K562 (cell line): ENCODE data around the gene NET1. TPM values are rescaled to one million over a fixed set of nuclear protein-coding genes. Genes with fewer than 3 reads are reported as not detected.

Source experiments
- ATAC-seq: fragments of 200-7000 bp; cut with Tn5 transposase; 3 replicates; pipeline ENCODE4 v1.9.1; 2020; ENCODE audit warnings: moderate library complexity
- BruUV-seq: library from RNA; stranded (reverse); fragments of 400-500 nt; replicated peaks from 2 replicates; lab custom pipeline; 2021; lab: Mats Ljungman, UMichigan
- CTCF ChIA-PET: fragments of 300-600 bp; formaldehyde crosslinking; extraction: SDS; loops from one replicate; lab custom pipeline; 2021; ENCODE audit warnings: low intra/inter-chr PET ratio; lab: Yijun Ruan, JAX
- POLR2A ChIA-PET: fragments of 300-600, 350-650 bp; sonication (Branson Sonifier 250); formaldehyde crosslinking; extraction: SDS; loops from one replicate; lab custom pipeline; 2021; ENCODE audit warnings: antibody characterized with exemption, inconsistent platforms; lab: Yijun Ruan, JAX
- DNase-seq, 4 experiments: peaks; one replicate each; pipeline versions ENCODE4 v3.0.0 to v3.0.0-alpha.2; 2011 to 2018; ENCODE audit warnings: low spot score in 3 of 4, mixed read lengths in 3 of 4; ENCODE audit errors: extremely low read depth in 1 of 4
- FAIRE-seq: peaks from 2 replicates; lab custom pipeline; 2011; peaks lifted over from hg19 to GRCh38; lab: Jason Lieb, UNC
- H2AFZ ChIP-seq: 2 replicates; pipeline ENCODE4 v1.6.0; 2011; ENCODE audit warnings: low read depth, low read length, control low read depth, inconsistent platforms
- H3K27ac ChIP-seq: fragments of 200-600 bp; 3 replicates; pipeline ENCODE4 v1.8.0; 2011; ENCODE audit warnings: low read depth, mild to moderate bottlenecking, control low read depth, inconsistent platforms, low read length, moderate library complexity, mixed read lengths; ENCODE audit errors: extremely low read depth
- H3K27me3 ChIP-seq, 2 experiments: fragments of 300-600 bp in 1 of 2; 2 replicates in 1 of 2; 3 replicates in 1 of 2; pipeline versions ENCODE4 v1.6.0 to v1.8.0; 2011; ENCODE audit warnings: inconsistent platforms in 2 of 2, low read length in 2 of 2, mild to moderate bottlenecking in 1 of 2, mixed read lengths in 1 of 2, moderate library complexity in 1 of 2; ENCODE audit not compliant: control insufficient read depth in 2 of 2, insufficient read depth in 2 of 2
- H3K36me3 ChIP-seq: fragments of 300-600 bp; 3 replicates; pipeline ENCODE4 v1.8.0; 2011; ENCODE audit warnings: mild to moderate bottlenecking, low read length, inconsistent platforms; ENCODE audit not compliant: control insufficient read depth, insufficient read depth
- H3K4me1 ChIP-seq, 2 experiments: fragments of 200-600 bp in 1 of 2; replicated peaks in 1 of 2; 2 replicates in 1 of 2; 3 replicates in 1 of 2; pipeline versions ENCODE4 v1.5.1 to v1.8.0; 2011; ENCODE audit warnings: inconsistent platforms in 2 of 2, low read length in 2 of 2, mild to moderate bottlenecking in 1 of 2, mixed read lengths in 1 of 2, moderate library complexity in 1 of 2; ENCODE audit not compliant: control insufficient read depth in 2 of 2, insufficient read depth in 2 of 2
- H3K4me2 ChIP-seq: 2 replicates; pipeline ENCODE4 v1.6.1; 2011; ENCODE audit warnings: low read length, control low read depth, inconsistent platforms, mixed read lengths; ENCODE audit not compliant: insufficient read depth
- H3K4me3 ChIP-seq: fragments of 200-600 bp; sonication (generic), shearing (Covaris generic); 2 replicates; pipeline ENCODE4 v1.5.1; 2016; ENCODE audit warnings: control low read depth, inconsistent platforms
- H3K79me2 ChIP-seq: fragments of 200-600 bp; 3 replicates; pipeline ENCODE4 v1.8.0; 2011; ENCODE audit warnings: low read length, inconsistent platforms; ENCODE audit not compliant: control insufficient read depth, insufficient read depth
- H3K9ac ChIP-seq, 2 experiments: 2 replicates each; pipeline versions ENCODE4 v1.6.0 to v1.6.1; 2011; ENCODE audit warnings: low read depth in 2 of 2, low read length in 2 of 2, control low read depth in 1 of 2, inconsistent platforms in 1 of 2, mild to moderate bottlenecking in 1 of 2, mixed read lengths in 1 of 2; ENCODE audit not compliant: insufficient read depth in 1 of 2
- H3K9me1 ChIP-seq: one replicate; pipeline ENCODE4 v1.6.0; 2011; ENCODE audit warnings: inconsistent platforms, mild to moderate bottlenecking, low read length, moderate library complexity; ENCODE audit not compliant: control insufficient read depth, insufficient read depth
- H3K9me3 ChIP-seq: replicated peaks from 2 replicates; pipeline ENCODE4 v1.5.1; 2011; ENCODE audit warnings: low read depth, low read length, inconsistent platforms; ENCODE audit not compliant: control insufficient read depth, insufficient read depth
- H4K20me1 ChIP-seq: replicated peaks from 2 replicates; pipeline ENCODE4 v1.6.1; 2011; ENCODE audit warnings: low read length, inconsistent platforms, mixed read lengths; ENCODE audit not compliant: control insufficient read depth, insufficient read depth
- CC2D1A ChIP-seq: fragments of 450-650 bp; IDR thresholded peaks from 2 replicates; pipeline ENCODE4 v1.6.1; 2017; ENCODE audit warnings: mild to moderate bottlenecking
- CHAMP1 ChIP-seq: fragments of 450-650 bp; IDR thresholded peaks from 2 replicates; pipeline ENCODE4 v1.6.1; 2016; ENCODE audit warnings: mild to moderate bottlenecking
- DEAF1 ChIP-seq: fragments of 450-650 bp; formaldehyde crosslinking; IDR thresholded peaks from 2 replicates; pipeline ENCODE4 v1.4.0; 2020; ENCODE audit warnings: mild to moderate bottlenecking, moderate library complexity
- TRIM28 ChIP-seq: fragments of 450-650 bp; IDR thresholded peaks from 2 replicates; pipeline ENCODE4 v1.6.1; 2017
- ZNF592 ChIP-seq: fragments of 450-650 bp; IDR thresholded peaks from 2 replicates; pipeline ENCODE4 v1.6.1; 2017; ENCODE audit warnings: antibody characterized with exemption, mild to moderate bottlenecking
- WGBS: fragments of 100-300 bp; shearing (Covaris generic); methylation state at CpG from one replicate; pipeline ENCODE4 v1.1.6; 2016; ENCODE audit warnings: low coverage, mixed read lengths; ENCODE audit not compliant: insufficient coverage; ENCODE audit errors: missing lambda C conversion rate; 5-methylcytosine and 5-hydroxymethylcytosine counted together
- in situ Hi-C: fragments of 300-500 bp; cut with MboI; formaldehyde crosslinking; loops from 4 replicates; pipeline ENCODE4 v1.15.0; 2018; ENCODE audit warnings: inconsistent platforms, mixed read lengths
- intact Hi-C: fragments of 100-400 bp; cut with micrococcal nuclease; formaldehyde crosslinking; loops from 2 replicates; pipeline ENCODE4 v1.14.2; 2022
- polyA plus RNA-seq, 8 experiments: library from polyadenylated mRNA; depleted of rRNA in 4 of 8; stranded (reverse) in 5 of 8; unstranded in 3 of 8; fragments of >200 nt; fragmentation: Nextera tagmentation in 2 of 8; fragmentation: Illumina TruSeq in 1 of 8; extraction: Ambion mirVana in 2 of 8; extraction: Trizol in 1 of 8; gene quantifications; 2 replicates each; pipeline versions ENCODE4 v1.2.1 to v1.2.3, GENCODE V29; 2011 to 2014; ENCODE audit warnings: inconsistent platforms in 1 of 8, missing spikeins in 1 of 8
- total RNA-seq, 7 experiments: library from RNA; depleted of rRNA in 6 of 7; stranded (reverse); fragments of >200 nt in 6 of 7; fragmentation: Illumina TruSeq in 2 of 7; extraction: Trizol in 2 of 7; gene quantifications; 2 replicates each; pipeline versions ENCODE4 v1.2.1 to v1.2.3, GENCODE V29; 2011 to 2021; ENCODE audit warnings: low replicate concordance in 1 of 7

NET1 gene
- total and polyA plus RNA-seq, 9 of the 15 experiments (the other 6 are each of a cell fraction or from before 2014, with no cell fraction given) = 47.4 to 258 (median 106) TPM

- Histone ChIP-seq H3K9me3 (no peaks in the 10 kb centered on the region), H3K9me1 (no peaks in the 10 kb centered on the region), H3K36me3 (peaks cover 59% of the 10 kb centered on the region), H3K27me3 (no peaks in the 10 kb centered on the region), H3K9ac (no peak overlapping the region), H4K20me1 (0 out of 2 replicates have a peak, but pooled peaks cover 3% of the 10 kb centered on the region), H3K4me2 (no peak overlapping the region), H3K4me1 (peaks cover 0 to 7% of the 10 kb centered on the region in 2 experiments; a peak in 2 of 5 replicates), H3K4me3 (no peak overlapping the region), H3K79me2 (peaks cover 63% of the 10 kb centered on the region), H3K27ac (peak overlapping the region; percentile 31; the same call in 1 of the 3 replicates), H2AFZ (no peak overlapping the region)
- peak; percentile 92 for ATAC-seq
- intact Hi-C loops = loop anchor here (5.0 to 10.0 kb wide), 5 partner anchors 52 to 617 kb away; no protein-coding TSS in a partner anchor
- CTCF ChIA-PET = interaction anchor here (0.6 to 3.6 kb wide), 4 partner anchors 90 to 716 kb away, joined by 3 to 39 read pairs (median 17); no protein-coding TSS in a partner anchor
- DNase-seq = peak; percentile 27 to 60 (median 32)
- BruUV-seq = no TSS peak
- peak; percentile 79 for FAIRE-seq
- WGBS = 33% methylated on average over 3 of the region's 3 CpGs
- in situ Hi-C loops = no loop called here
- POLR2A ChIA-PET = interaction anchor here (0.7 to 2.2 kb wide), 6 partner anchors 8 to 584 kb away, joined by 3 to 11 read pairs (median 4); partner anchors contain the start of gene NET1
- TF ChIP-seq CC2D1A = peak; percentile 17; the same call in 1 of the 2 replicates
- 0 out of 2 replicates have a peak, but pooled peaks have one; percentile 21 for TF ChIP-seq ZNF592
- peak; percentile 30; the same call in 1 of the 2 replicates for TF ChIP-seq DEAF1 (CRISPR knock-in tag)
- 0 out of 2 replicates have a peak, but pooled peaks have one; percentile 30 for TF ChIP-seq TRIM28
- 0 out of 2 replicates have a peak, but pooled peaks have one; percentile 42 for TF ChIP-seq CHAMP1
Observed at GRCh38 chr10:5434017-5434753, 21.8 kb downstream of the NET1 start.
